Effector CD8-positive, alpha-beta T cell (primary cell): Measurements from ENCODE around the gene PSD2.

ENCODE experiments used
- DNase-seq: peaks from one replicate; lab custom pipeline; 2025; lab: John Stamatoyannopoulos, UW

Gene PSD2

GRCh38 chr5:139837711-139838380, 42.2 kb downstream of the PSD2 start:
- no peak for DNase-seq

GRCh38 chr5:139838381-139839197, 43.0 kb downstream of the PSD2 start:
- no peak for DNase-seq

- no peak for DNase-seq
Measured at GRCh38 chr5:139839232-139839815, 43.7 kb downstream of the PSD2 start.

- DNase-seq, result no peak
Measured at GRCh38 chr5:139839918-139840317, 44.3 kb downstream of the PSD2 start.

- no peak for DNase-seq
Measured at GRCh38 chr5:139841549-139841948, 45.9 kb downstream of the PSD2 start.

GRCh38 chr5:139842321-139842720, 46.7 kb downstream of the PSD2 start:
- no peak for DNase-seq

- DNase-seq, result no peak
Measured at GRCh38 chr5:139843991-139844390, 48.4 kb downstream of the PSD2 start.

- peak; percentile 64 for DNase-seq
Measured at GRCh38 chr5:139844472-139845145, 49.0 kb downstream of the PSD2 start.

GRCh38 chr5:139845846-139846681, 50.5 kb downstream of the PSD2 start:
- no peak for DNase-seq

- DNase-seq, result no peak
Measured at GRCh38 chr5:139847091-139847490, 51.5 kb downstream of the PSD2 start.

- DNase-seq, result peak; percentile 56
Measured at GRCh38 chr5:139847790-139848507, 52.3 kb downstream of the PSD2 start.

- DNase-seq, result peak; percentile 4
Measured at GRCh38 chr5:139848508-139849100, 53.0 kb downstream of the PSD2 start.

- DNase-seq, result no peak
Measured at GRCh38 chr5:139849501-139849900, 53.9 kb downstream of the PSD2 start.

- DNase-seq, result no peak
Measured at GRCh38 chr5:139849942-139850341, 54.3 kb downstream of the PSD2 start.

GRCh38 chr5:139850423-139851016, 54.9 kb downstream of the PSD2 start:
- DNase-seq, result no peak

- DNase-seq, result no peak
Measured at GRCh38 chr5:139851558-139851957, 56.0 kb downstream of the PSD2 start.

- DNase-seq, result no peak
Measured at GRCh38 chr5:139852696-139853095, 57.1 kb downstream of the PSD2 start.

- no peak for DNase-seq
Measured at GRCh38 chr5:139854029-139854605, 58.5 kb downstream of the PSD2 start.

GRCh38 chr5:139854953-139855352, 59.3 kb downstream of the PSD2 start:
- no peak for DNase-seq

GRCh38 chr5:139855451-139855850, 59.8 kb downstream of the PSD2 start:
- DNase-seq, result no peak
